ENCODE data around the gene NRL.

DNA sequence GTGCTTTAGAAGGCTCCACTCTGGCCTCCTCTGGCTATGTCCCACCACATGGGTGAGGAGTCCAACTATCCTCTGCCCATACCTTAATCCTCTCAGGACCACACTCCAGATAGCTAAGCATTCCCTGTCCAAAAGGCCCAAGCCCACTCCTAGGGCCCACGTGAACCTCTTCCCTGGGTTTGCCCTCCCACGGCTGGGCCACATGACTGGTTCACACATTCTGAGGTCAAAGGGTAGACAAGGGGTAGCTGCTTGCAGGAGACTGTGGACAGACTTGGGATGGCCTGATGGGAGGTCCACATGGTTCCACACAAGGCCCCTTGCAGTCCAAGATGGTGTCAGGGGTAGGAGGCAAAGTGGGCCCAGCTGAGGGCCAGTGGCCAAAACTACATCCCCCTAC lies 26.7 kb downstream of the NRL start:
- TF ChIP-seq, protein P1, sequence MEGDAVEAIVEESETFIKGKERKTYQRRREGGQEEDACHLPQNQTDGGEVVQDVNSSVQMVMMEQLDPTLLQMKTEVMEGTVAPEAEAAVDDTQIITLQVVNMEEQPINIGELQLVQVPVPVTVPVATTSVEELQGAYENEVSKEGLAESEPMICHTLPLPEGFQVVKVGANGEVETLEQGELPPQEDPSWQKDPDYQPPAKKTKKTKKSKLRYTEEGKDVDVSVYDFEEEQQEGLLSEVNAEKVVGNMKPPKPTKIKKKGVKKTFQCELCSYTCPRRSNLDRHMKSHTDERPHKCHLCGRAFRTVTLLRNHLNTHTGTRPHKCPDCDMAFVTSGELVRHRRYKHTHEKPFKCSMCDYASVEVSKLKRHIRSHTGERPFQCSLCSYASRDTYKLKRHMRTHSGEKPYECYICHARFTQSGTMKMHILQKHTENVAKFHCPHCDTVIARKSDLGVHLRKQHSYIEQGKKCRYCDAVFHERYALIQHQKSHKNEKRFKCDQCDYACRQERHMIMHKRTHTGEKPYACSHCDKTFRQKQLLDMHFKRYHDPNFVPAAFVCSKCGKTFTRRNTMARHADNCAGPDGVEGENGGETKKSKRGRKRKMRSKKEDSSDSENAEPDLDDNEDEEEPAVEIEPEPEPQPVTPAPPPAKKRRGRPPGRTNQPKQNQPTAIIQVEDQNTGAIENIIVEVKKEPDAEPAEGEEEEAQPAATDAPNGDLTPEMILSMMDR (conservative IDR thresholded peaks at IDR 0.05 in 1 of 2, IDR thresholded peaks at IDR 0.05 in 1 of 2; ENCODE audit: low read depth in 1 of 2, low read length in 2 of 2), result no peak
- no peak for TF ChIP-seq EZH2 (IDR thresholded peaks at IDR 0.05; ENCODE audit: low read length, missing control alignments)

Data from fibroblast of lung (primary cell).